Epithelial cell of prostate (primary cell): ENCODE data around the gene TPD52L1.
A peak's percentile ranks its signal among the peaks of the same experiment; 100 is the strongest.

Source experiments
- DNase-seq: peaks from one replicate; pipeline ENCODE4 v3.0.0-alpha.2; 2011; ENCODE audit warnings: low read depth, low spot score
- H3K27ac ChIP-seq: fragments of 450-650 bp; 2 replicates; pipeline ENCODE4 v1.5.1; 2017; ENCODE audit warnings: mild to moderate bottlenecking

TPD52L1 gene

DNA sequence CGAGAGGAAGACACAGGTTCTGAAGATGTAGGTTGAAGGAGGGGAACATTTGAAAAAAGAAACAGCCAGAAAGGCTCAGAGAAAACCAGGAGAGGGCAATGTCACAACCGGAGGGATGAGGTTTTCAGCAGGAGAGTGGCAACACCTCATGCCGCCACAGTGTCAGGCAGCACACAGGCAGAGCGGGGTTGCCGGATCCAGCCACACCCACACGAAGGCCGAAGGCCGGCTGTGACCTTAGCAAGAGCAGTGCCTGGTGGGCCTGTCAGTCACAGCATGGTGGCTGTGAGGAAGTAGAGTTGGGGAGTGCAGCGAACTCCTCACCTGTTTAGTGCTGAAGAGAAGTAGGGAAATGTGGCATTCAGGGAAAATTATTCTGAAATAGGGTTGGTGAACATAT is 134.1 kb downstream of the TPD52L1 start:
- H3K27ac ChIP-seq = no peak overlapping the region
- DNase-seq = no peak

DNA sequence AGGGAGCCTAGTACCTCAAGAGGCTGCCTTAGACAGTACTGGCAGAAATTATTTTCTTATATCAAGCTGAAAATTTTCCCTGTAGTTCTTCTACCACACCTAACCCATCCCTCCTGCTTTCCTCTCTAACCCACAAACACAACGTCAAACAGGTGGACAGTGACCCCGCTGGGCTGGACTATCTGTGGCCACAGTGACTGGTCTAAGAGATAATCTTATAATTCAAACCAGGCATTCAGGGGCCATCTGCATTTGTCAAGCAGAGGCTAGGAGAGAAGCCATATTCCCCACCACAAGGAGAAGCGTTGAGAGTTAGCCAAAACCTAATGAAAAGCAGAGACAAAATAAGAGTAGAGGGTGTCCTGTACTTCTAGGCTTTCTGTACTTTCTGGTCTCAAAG is 140.0 kb downstream of the TPD52L1 start:
- H3K27ac ChIP-seq = no peak overlapping the region
- no peak for DNase-seq

GRCh38 chr6:125294036-125294435 is 140.5 kb downstream of the TPD52L1 start:
- H3K27ac ChIP-seq = no peak overlapping the region
- no peak for DNase-seq

- DNase-seq = no peak
- H3K27ac ChIP-seq = no peak overlapping the region
These were observed 141.4 kb downstream of the TPD52L1 start for GRCh38 chr6:125294925-125295324.

DNA sequence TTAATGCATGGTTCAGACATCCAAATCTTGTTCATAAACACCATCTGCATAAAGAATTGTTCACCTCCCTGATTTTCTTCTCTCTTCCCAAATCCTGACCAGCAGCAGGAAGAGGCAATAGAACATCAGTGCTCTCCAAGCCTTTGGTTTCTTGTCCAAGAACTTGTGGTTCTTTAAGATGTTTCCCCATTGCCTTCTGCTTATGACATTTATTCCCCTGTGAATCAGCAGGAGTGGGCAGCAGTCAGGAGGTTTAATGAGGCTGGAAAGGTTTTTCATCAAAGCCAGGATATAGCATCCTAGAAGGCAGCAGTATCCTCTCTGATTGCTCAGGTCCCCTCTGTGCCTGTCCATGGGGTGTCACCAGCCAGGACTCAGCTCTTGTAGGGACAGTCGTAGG is 142.9 kb downstream of the TPD52L1 start:
- no peak overlapping the region for H3K27ac ChIP-seq
- DNase-seq = no peak

DNA sequence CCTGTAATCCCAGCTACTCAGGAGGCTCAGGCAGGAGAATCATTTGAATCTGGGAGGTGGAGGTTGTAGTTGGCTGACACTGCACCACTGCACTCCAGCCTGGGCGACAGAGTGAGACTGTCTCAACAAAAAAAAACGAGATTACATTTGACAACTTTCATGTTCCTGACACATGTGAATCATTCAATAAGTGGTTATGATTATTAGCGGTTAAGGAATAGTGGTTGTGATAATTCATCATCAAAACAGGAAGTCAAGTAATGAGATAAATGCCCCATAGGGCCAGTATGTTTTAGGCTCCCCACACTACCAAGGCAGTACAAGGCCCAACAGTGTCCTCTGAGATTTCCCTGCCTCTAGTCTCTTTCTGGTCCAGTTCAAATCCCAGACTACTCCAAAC is 145.7 kb downstream of the TPD52L1 start:
- no peak overlapping the region for H3K27ac ChIP-seq
- no peak for DNase-seq

DNA sequence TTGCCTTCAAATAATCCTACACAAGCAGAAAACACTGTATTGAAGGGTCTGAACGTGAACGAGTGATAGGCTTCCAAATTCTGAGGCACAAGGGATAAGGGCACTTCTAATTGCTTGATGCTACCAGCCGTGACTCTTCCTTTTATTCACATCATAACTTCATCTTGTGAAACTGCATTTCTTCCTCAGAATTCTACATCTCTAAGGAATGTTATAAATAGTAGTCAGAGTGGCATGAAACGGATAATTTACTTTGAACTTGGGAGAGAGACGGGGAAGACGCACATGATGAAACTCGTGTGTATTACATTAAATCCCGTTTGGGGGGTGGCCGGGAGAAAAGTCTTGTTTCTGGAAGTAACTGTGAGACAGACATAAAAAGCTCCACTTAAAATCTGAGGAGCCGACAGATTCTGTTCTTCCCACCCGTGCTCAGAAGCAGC is 147.4 kb downstream of the TPD52L1 start:
- DNase-seq = no peak
- peak overlapping the region; percentile 69 for H3K27ac ChIP-seq

- peak within 1 kb of the TSS; percentile 69 for H3K27ac ChIP-seq
- DNase-seq = no peak
These were observed 148.1 kb downstream of the TPD52L1 start, which contains the start of gene HDDC2 for GRCh38 chr6:125301435-125302391. TSS of gene HDDC2 (minus strand) at chr6:125301967. CDS start at chr6:125301932, 35 bp downstream.

- DNase-seq = no peak
- H3K27ac ChIP-seq = no peak overlapping the region
These were observed 149.4 kb downstream of the TPD52L1 start for GRCh38 chr6:125302840-125303511.

DNA sequence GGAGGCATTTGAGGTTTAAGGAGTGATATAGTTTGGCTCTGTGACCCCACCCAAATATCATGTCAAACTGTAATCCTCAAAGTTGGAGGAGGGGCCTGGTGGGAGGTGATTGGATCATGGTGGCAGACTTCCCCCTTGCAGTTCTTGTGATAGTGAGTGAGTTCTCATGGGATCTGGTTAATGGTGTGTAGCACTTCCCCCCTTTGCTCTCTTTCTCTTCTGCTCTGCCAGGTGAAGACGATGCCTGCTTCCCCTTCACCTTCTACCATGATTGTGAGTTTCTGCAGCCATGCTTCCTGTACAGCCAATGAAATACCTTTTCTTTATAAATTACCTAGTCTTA is 149.9 kb downstream of the TPD52L1 start:
- no peak overlapping the region for H3K27ac ChIP-seq
- no peak for DNase-seq

- no peak for DNase-seq
- no peak overlapping the region for H3K27ac ChIP-seq
These were observed 151.5 kb downstream of the TPD52L1 start for GRCh38 chr6:125304970-125305660.

DNA sequence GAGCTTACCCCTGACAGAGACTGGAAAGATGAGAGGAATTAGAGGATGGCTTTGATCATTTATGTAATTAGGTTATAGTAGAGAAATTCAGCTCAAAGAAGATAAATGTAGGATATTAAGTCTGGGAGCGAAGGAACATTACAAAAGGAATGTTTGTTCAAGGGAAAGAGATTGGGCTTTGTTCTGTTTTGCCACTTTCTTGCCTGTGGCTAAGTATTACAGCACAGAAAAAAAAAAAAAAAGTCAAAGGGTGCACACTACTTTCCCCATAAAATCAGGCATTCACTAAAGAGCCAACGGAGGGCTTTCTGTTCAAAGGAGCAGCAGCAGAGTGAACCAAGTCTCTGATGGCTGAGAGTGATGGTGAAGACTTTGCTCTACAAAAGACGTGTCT is 153.2 kb downstream of the TPD52L1 start:
- no peak for DNase-seq
- H3K27ac ChIP-seq = no peak overlapping the region

DNA sequence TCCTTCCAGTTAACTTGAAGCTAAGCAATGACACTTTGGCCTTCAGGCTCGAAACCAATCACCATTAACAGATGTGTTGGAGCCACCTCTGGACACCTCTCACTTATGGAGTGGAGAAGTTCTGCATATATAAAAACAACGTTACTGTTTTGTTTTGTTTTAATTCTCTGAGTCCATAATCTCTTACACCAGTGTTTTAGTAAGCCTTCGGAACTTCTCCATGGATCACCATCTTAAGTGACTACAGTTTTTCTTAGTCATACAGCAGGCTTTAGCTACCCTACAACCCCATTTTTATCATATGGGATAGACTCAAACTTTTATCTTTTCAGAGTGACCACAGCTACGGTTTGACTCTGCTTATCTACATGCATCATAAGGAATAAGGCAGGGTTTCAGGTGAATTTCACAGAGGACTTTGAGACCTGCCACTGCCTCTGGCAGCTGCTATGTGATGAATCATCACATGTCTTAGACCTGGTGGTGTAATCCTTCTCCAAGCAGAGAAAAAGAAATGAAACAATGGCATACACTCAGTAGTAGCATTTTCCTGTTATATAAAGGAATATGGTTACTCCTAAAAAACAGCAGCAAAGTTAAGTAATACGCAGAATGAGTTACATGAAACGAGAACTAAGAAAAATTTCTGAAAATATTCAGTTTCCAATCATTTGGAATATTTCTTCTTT is 153.7 kb downstream of the TPD52L1 start:
- no peak overlapping the region for H3K27ac ChIP-seq
- peak; percentile 27 for DNase-seq

DNA sequence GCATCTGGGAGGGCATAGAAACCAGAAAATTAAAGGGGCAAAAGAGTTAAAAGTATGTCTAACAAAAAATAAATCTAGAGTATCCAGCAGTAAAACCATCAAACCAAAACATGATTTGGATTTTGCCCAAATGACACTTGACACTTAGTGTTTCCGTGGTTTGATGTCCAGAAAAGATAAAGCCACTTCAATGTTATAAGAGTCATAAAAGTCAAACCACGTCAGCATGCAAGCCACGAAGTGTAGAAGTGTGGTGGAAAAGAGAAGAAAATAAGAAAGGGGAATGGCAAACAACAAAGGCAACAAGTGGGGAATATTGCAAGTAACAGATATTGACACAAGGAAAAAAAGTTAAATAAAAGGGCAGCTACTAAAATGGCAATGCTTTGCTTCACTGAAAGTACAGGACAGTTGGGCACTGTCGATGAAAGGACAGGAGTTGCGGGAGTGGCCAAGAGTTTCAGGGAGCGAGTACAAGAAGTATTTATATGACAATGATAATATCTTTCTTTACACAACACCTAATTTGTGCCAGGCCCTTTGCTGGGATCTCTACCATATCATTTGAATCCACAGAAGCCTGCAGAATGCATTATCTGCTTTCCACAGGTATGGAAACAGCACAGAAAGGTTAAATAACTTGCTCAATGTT is 154.5 kb downstream of the TPD52L1 start:
- no peak for DNase-seq
- no peak overlapping the region for H3K27ac ChIP-seq

- H3K27ac ChIP-seq = no peak overlapping the region
- no peak for DNase-seq
These were observed 157.5 kb downstream of the TPD52L1 start for GRCh38 chr6:125310994-125311649.

DNA sequence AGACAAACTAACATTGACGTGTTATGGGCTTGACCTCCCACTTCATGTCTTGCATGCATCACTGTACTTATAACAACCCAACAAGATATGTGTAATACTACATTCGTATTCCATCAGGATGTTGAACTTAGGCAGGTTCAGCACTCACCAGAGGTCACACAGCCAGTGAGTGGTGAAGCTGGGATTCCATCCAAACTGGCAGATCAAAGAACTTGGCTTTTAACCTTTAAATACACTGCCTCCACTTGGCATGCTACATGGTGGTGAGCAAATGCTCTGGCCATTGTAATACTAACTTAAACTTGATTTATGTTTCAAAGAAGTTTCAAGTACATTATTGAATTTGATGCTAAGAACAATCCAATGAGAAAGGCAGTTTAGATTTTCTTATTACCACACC is 158.9 kb downstream of the TPD52L1 start:
- no peak overlapping the region for H3K27ac ChIP-seq
- DNase-seq = no peak

GRCh38 chr6:125312950-125313349 is 159.4 kb downstream of the TPD52L1 start:
- no peak for DNase-seq
- H3K27ac ChIP-seq = no peak overlapping the region
